GM23338 (cell line): Measurements from ENCODE around the gene PGBD5. TPM values are rescaled to one million over a fixed set of nuclear protein-coding genes. Genes with fewer than 3 reads are reported as not detected.

Experiments used
- ATAC-seq: fragments of 200-7000 bp; cut with Tn5 transposase; 3 replicates; pipeline ENCODE4 v1.9.1; 2020
- DNase-seq: peaks from one replicate; pipeline ENCODE4 v3.0.0-alpha.2; 2015; ENCODE audit warnings: low spot score
- H2AFZ ChIP-seq: fragments of 200-600 bp; sonication (generic); 2 replicates; pipeline ENCODE4 v1.8.0; 2016; ENCODE audit warnings: antibody characterized with exemption, mild to moderate bottlenecking, moderate library complexity
- H3F3A ChIP-seq: fragments of 200-600 bp; sonication (generic); replicated peaks from 2 replicates; pipeline ENCODE4 v1.8.0; 2017; ENCODE audit warnings: antibody characterized with exemption, mixed run types, low read depth
- H3K27ac ChIP-seq: fragments of 200-600 bp; sonication (generic); 2 replicates; pipeline ENCODE4 v1.6.1; 2016; ENCODE audit warnings: low read depth
- H3K27me3 ChIP-seq: fragments of 200-600 bp; sonication (generic); 2 replicates; pipeline ENCODE4 v1.8.0; 2016; ENCODE audit warnings: mild to moderate bottlenecking, mixed run types, moderate library complexity; ENCODE audit not compliant: insufficient read depth
- H3K36me3 ChIP-seq: fragments of 200-600 bp; sonication (generic); 2 replicates; pipeline ENCODE4 v1.8.0; 2016; ENCODE audit warnings: mild to moderate bottlenecking; ENCODE audit not compliant: insufficient read depth
- H3K4me1 ChIP-seq: fragments of 200-600 bp; sonication (generic); 2 replicates; pipeline ENCODE4 v1.8.0; 2016; ENCODE audit warnings: mild to moderate bottlenecking, moderate library complexity; ENCODE audit not compliant: insufficient read depth
- H3K4me2 ChIP-seq: fragments of 200-600 bp; sonication (generic); 2 replicates; pipeline ENCODE4 v1.7.1; 2017; ENCODE audit warnings: mixed run types
- H3K4me3 ChIP-seq: fragments of 200-600 bp; sonication (generic); 2 replicates; pipeline ENCODE4 v1.6.1; 2016; ENCODE audit warnings: mixed run types
- H3K79me2 ChIP-seq: fragments of 200-600 bp; sonication (generic); replicated peaks from 2 replicates; pipeline ENCODE4 v1.8.0; 2017; ENCODE audit warnings: mild to moderate bottlenecking; ENCODE audit not compliant: insufficient read depth
- H3K9me2 ChIP-seq: fragments of 200-600 bp; sonication (generic); 2 replicates; pipeline ENCODE4 v1.8.0; 2017; ENCODE audit not compliant: insufficient read depth
- H4K20me1 ChIP-seq: fragments of 200-600 bp; sonication (generic); replicated peaks from 2 replicates; pipeline ENCODE4 v1.8.0; 2017; ENCODE audit warnings: mild to moderate bottlenecking; ENCODE audit not compliant: insufficient read depth
- H3K27ac Mint-ChIP-seq: 2 replicates; pipeline ENCODE4 v1.8.0; 2020; ENCODE audit warnings: inconsistent platforms, mild to moderate bottlenecking, moderate library complexity, mixed read lengths
- H3K27me3 Mint-ChIP-seq: 3 replicates; pipeline ENCODE4 v1.8.0; 2022; ENCODE audit warnings: low read depth, mild to moderate bottlenecking, moderate library complexity, mixed read lengths, inconsistent platforms; ENCODE audit not compliant: insufficient read depth, poor library complexity
- H3K36me3 Mint-ChIP-seq: 3 replicates; pipeline ENCODE4 v1.8.0; 2021; ENCODE audit warnings: low read depth, mild to moderate bottlenecking, inconsistent platforms, moderate library complexity, mixed read lengths
- H3K4me1 Mint-ChIP-seq: 3 replicates; pipeline ENCODE4 v1.8.0; 2020; ENCODE audit warnings: mild to moderate bottlenecking, inconsistent platforms, mixed read lengths
- H3K4me3 Mint-ChIP-seq: 3 replicates; pipeline ENCODE4 v1.8.0; 2021; ENCODE audit warnings: moderate library complexity, mild to moderate bottlenecking, inconsistent platforms, mixed read lengths
- H3K9me3 Mint-ChIP-seq: 3 replicates; pipeline ENCODE4 v1.8.0; 2020; ENCODE audit warnings: moderate library complexity, mild to moderate bottlenecking, inconsistent platforms, mixed read lengths
- CREB1 ChIP-seq: fragments of 250-450 bp; sonication (Bioruptor Pico); IDR thresholded peaks from 2 replicates; pipeline ENCODE4 v1.5.0; 2020; ENCODE audit warnings: low read depth, mild to moderate bottlenecking, moderate library complexity
- JUNB ChIP-seq: IDR thresholded peaks from one replicate; pipeline ENCODE4 v1.6.1; 2016; ENCODE audit warnings: antibody characterized with exemption; ENCODE audit not compliant: unreplicated experiment
- POLR2AphosphoS5 ChIP-seq: IDR thresholded peaks from 2 replicates; pipeline ENCODE4 v1.6.1; 2016; ENCODE audit warnings: antibody characterized with exemption, low read depth
- ZNF331 ChIP-seq: fragments of 250-450 bp; sonication (Bioruptor Pico); IDR thresholded peaks from 2 replicates; pipeline ENCODE4 v1.5.0; 2020; ENCODE audit warnings: low read depth, mild to moderate bottlenecking, moderate library complexity
- ZNF462 ChIP-seq: fragments of 250-450 bp; sonication (Bioruptor Pico); IDR thresholded peaks from 2 replicates; pipeline ENCODE4 v1.5.0; 2020; ENCODE audit warnings: mild to moderate bottlenecking, moderate library complexity
- polyA plus RNA-seq: library from polyadenylated mRNA; unstranded; fragments of >200 nt; fragmentation: Nextera tagmentation; extraction: Ambion mirVana; gene quantifications from 2 replicates; pipeline ENCODE4 v1.2.1, GENCODE V29; 2016
- total RNA-seq: library from RNA; depleted of rRNA; stranded (reverse); fragments of >200 nt; shearing (Covaris generic); gene quantifications from 2 replicates; pipeline ENCODE4 v1.2.3, GENCODE V29; 2014
- TF ChIP-seq, protein P1 (sequence below), 2 experiments: fragments of 200-600 bp in 1 of 2; sonication (generic) in 1 of 2; conservative IDR thresholded peaks; 2 replicates each; pipeline versions ENCODE4 v1.5.1 to v1.6.1; 2016 to 2017; ENCODE audit warnings: antibody characterized with exemption in 2 of 2, low read depth in 2 of 2, mild to moderate bottlenecking in 2 of 2, moderate library complexity in 1 of 2

The PGBD5 gene
- total and polyA plus RNA-seq, 2 experiments from 2014 or later, result 3.4 to 16.6 TPM

DNA sequence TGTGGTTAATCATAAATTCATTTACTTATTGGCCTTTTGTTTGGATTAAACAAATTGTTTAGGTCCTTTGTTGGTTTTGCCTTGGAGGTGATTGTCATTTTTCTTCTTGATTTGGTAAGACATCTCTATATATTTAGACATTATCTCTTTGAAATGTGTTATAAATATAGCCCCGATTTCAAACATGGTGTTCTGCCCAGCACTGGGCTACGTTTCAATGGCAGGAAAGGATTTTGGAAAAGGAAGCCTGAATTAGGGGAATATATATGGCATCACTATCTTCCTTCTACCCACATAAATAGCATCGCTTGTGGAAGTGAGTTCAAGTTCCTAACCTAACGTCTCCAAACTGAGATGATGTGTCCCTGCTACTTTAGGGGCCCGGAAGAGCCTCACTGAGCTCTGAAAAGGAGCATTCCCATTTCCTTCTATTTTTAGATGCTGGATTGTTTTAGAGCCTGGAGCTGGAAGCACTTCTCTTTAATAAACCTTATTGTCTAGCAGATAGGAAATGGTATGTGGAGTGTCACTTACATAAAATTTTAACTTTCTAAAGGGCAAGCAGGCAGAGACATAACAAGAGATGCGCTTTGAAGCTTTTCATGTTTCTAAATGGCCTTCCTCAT is 39.4 kb downstream of the PGBD5 start (continued):
- TF ChIP-seq ZNF462 (CRISPR knock-in tag), result no peak

- H3K4me1 ChIP-seq, result peaks cover 21% of the 10 kb centered on the region
- Mint-ChIP-seq H3K27me3 (peaks cover 2% of the 10 kb centered on the region), H3K9me3 (no peaks in the 10 kb centered on the region), H3K36me3 (no peaks in the 10 kb centered on the region; the same call in 2 of the 3 replicates), H3K4me3 (no peak overlapping the region), H3K27ac (no peak overlapping the region), H3K4me1 (peaks cover 39% of the 10 kb centered on the region)
- H3K27ac ChIP-seq, result no peak overlapping the region
- H3K27me3 ChIP-seq, result no peaks in the 10 kb centered on the region
- H3F3A ChIP-seq, result no peaks in the 10 kb centered on the region
- no peak overlapping the region for H3K4me2 ChIP-seq
- DNase-seq (no peak), ATAC-seq (no peak)
- H3K9me2 ChIP-seq, result no peaks in the 10 kb centered on the region
- H3K36me3 ChIP-seq, result no peaks in the 10 kb centered on the region
- H3K4me3 ChIP-seq, result no peak overlapping the region
- H2AFZ ChIP-seq, result no peak overlapping the region
- H3K79me2 ChIP-seq, result peaks cover 29% of the 10 kb centered on the region
- 0 out of 2 replicates have a peak, but pooled peaks cover 7% of the 10 kb centered on the region for H4K20me1 ChIP-seq
- TF ChIP-seq ZNF462 (CRISPR knock-in tag), result no peak
- TF ChIP-seq CREB1 (CRISPR knock-in tag), result no peak
- TF ChIP-seq, protein P1, sequence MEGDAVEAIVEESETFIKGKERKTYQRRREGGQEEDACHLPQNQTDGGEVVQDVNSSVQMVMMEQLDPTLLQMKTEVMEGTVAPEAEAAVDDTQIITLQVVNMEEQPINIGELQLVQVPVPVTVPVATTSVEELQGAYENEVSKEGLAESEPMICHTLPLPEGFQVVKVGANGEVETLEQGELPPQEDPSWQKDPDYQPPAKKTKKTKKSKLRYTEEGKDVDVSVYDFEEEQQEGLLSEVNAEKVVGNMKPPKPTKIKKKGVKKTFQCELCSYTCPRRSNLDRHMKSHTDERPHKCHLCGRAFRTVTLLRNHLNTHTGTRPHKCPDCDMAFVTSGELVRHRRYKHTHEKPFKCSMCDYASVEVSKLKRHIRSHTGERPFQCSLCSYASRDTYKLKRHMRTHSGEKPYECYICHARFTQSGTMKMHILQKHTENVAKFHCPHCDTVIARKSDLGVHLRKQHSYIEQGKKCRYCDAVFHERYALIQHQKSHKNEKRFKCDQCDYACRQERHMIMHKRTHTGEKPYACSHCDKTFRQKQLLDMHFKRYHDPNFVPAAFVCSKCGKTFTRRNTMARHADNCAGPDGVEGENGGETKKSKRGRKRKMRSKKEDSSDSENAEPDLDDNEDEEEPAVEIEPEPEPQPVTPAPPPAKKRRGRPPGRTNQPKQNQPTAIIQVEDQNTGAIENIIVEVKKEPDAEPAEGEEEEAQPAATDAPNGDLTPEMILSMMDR (conservative IDR thresholded peaks at IDR 0.05; ENCODE audit: low read depth in 2 of 2), result no peak
- TF ChIP-seq ZNF331, result no peak
- no peak for TF ChIP-seq JUNB
- TF ChIP-seq POLR2AphosphoS5, result no peak
These were observed 40.2 kb downstream of the PGBD5 start for GRCh38 chr1:230385930-230386329.
